Nephron (organoid): Measurements from ENCODE around the gene GTF3C1.

Experiments
- H3K27ac Mint-ChIP-seq, 3 experiments: 2 replicates each; pipeline ENCODE4 v1.8.0; 2020; ENCODE audit warnings: mixed read lengths in 3 of 3, mild to moderate bottlenecking in 2 of 3, moderate library complexity in 1 of 3
- H3K27me3 Mint-ChIP-seq: 2 replicates; pipeline ENCODE4 v1.8.0; 2021; ENCODE audit warnings: low read depth, mild to moderate bottlenecking, moderate library complexity, mixed read lengths
- H3K36me3 Mint-ChIP-seq: 2 replicates; pipeline ENCODE4 v1.8.0; 2020; ENCODE audit warnings: low read depth, mixed read lengths
- H3K4me1 Mint-ChIP-seq: 2 replicates; pipeline ENCODE4 v1.8.0; 2020; ENCODE audit warnings: mixed read lengths
- H3K4me3 Mint-ChIP-seq, 3 experiments: 2 replicates each; pipeline ENCODE4 v1.8.0; 2020; ENCODE audit warnings: mild to moderate bottlenecking in 3 of 3, mixed read lengths in 3 of 3, moderate library complexity in 2 of 3
- H3K9me3 Mint-ChIP-seq: 2 replicates; pipeline ENCODE4 v1.8.0; 2020; ENCODE audit warnings: mixed read lengths
- CTCF ChIP-seq, 3 experiments: fragments of 200-600 bp; sonication (generic); IDR thresholded peaks; one replicate each; pipeline ENCODE4 v1.5.0; 2021; ENCODE audit warnings: antibody characterized with exemption in 3 of 3; ENCODE audit not compliant: unreplicated experiment in 3 of 3

The GTF3C1 gene

GRCh38 chr16:27596411-27596810, 46.7 kb upstream of the GTF3C1 start:
- Mint-ChIP-seq H3K4me1 (peaks cover 45% of the 10 kb centered on the region), H3K36me3 (peaks cover 14% of the 10 kb centered on the region), H3K9me3 (no peaks in the 10 kb centered on the region), H3K27ac (peak overlapping the region; percentile 1 to 52 (median 26)), H3K27me3 (peaks cover 4% of the 10 kb centered on the region), H3K4me3 (no peak overlapping the region)
- no peak for TF ChIP-seq CTCF (IDR thresholded peaks at IDR 0.05; ENCODE audit: unreplicated experiment in 3 of 3)

GRCh38 chr16:27595993-27596392, 46.3 kb upstream of the GTF3C1 start:
- H3K27me3 Mint-ChIP-seq, result peaks cover 4% of the 10 kb centered on the region
- no peak for TF ChIP-seq CTCF (IDR thresholded peaks at IDR 0.05; ENCODE audit: unreplicated experiment in 3 of 3)

GRCh38 chr16:27595475-27595874, 45.8 kb upstream of the GTF3C1 start:
- Mint-ChIP-seq H3K36me3 (peaks cover 19% of the 10 kb centered on the region), H3K4me3 (no peak overlapping the region), H3K27ac (peak overlapping the region in 2 of 3 experiments; percentile 26 to 52), H3K4me1 (peaks cover 40% of the 10 kb centered on the region), H3K27me3 (peaks cover 4% of the 10 kb centered on the region), H3K9me3 (peaks cover 3% of the 10 kb centered on the region)
- TF ChIP-seq CTCF (IDR thresholded peaks at IDR 0.05; ENCODE audit: unreplicated experiment in 3 of 3), result no peak

More at GRCh38 chr16:27595993-27596392, 46.3 kb upstream of the GTF3C1 start:
- Mint-ChIP-seq H3K27ac (peak overlapping the region; percentile 1 to 52 (median 26)), H3K9me3 (no peaks in the 10 kb centered on the region), H3K36me3 (peaks cover 14% of the 10 kb centered on the region), H3K4me3 (no peak overlapping the region), H3K4me1 (peaks cover 42% of the 10 kb centered on the region)

GRCh38 chr16:27591837-27592236, 42.1 kb upstream of the GTF3C1 start:
- no peak overlapping the region for H3K27ac Mint-ChIP-seq
- H3K36me3 Mint-ChIP-seq, result peaks cover 15% of the 10 kb centered on the region
- no peak for TF ChIP-seq CTCF (IDR thresholded peaks at IDR 0.05; ENCODE audit: unreplicated experiment in 3 of 3)
- no peak overlapping the region for H3K4me3 Mint-ChIP-seq
- H3K4me1 Mint-ChIP-seq, result peaks cover 12% of the 10 kb centered on the region
- peaks cover 3% of the 10 kb centered on the region for H3K9me3 Mint-ChIP-seq
- no peaks in the 10 kb centered on the region for H3K27me3 Mint-ChIP-seq

GRCh38 chr16:27588057-27588456, 38.3 kb upstream of the GTF3C1 start:
- peaks cover 2% of the 10 kb centered on the region for H3K4me1 Mint-ChIP-seq
- no peak overlapping the region for H3K4me3 Mint-ChIP-seq
- H3K27ac Mint-ChIP-seq, result no peak overlapping the region
- peaks cover 7% of the 10 kb centered on the region for H3K9me3 Mint-ChIP-seq
- H3K36me3 Mint-ChIP-seq, result peaks cover 37% of the 10 kb centered on the region
- H3K27me3 Mint-ChIP-seq, result no peaks in the 10 kb centered on the region
- no peak for TF ChIP-seq CTCF (IDR thresholded peaks at IDR 0.05; ENCODE audit: unreplicated experiment in 3 of 3)

GRCh38 chr16:27586711-27587110, 37.0 kb upstream of the GTF3C1 start:
- H3K27me3 Mint-ChIP-seq, result no peaks in the 10 kb centered on the region
- peaks cover 7% of the 10 kb centered on the region for H3K9me3 Mint-ChIP-seq
- no peak overlapping the region for H3K27ac Mint-ChIP-seq
- H3K36me3 Mint-ChIP-seq, result peaks cover 45% of the 10 kb centered on the region
- H3K4me1 Mint-ChIP-seq, result peaks cover 15% of the 10 kb centered on the region
- H3K4me3 Mint-ChIP-seq, result no peak overlapping the region
- TF ChIP-seq CTCF (IDR thresholded peaks at IDR 0.05; ENCODE audit: unreplicated experiment in 3 of 3), result no peak
